ENCODE results near the gene TUBB.

- TF ChIP-seq CTCF (conservative IDR thresholded peaks at IDR 0.05 in 1 of 2, IDR thresholded peaks at IDR 0.05 in 1 of 2; ENCODE audit: extremely low read depth in 1 of 2, insufficient read depth in 1 of 2, low read depth in 1 of 2, low read length in 2 of 2): no peak
- TF ChIP-seq EZH2 (IDR thresholded peaks at IDR 0.05; ENCODE audit: borderline replicate concordance, low read length): no peak
Observed at GRCh38 chr6:30705620-30706019, 14.5 kb upstream of the TUBB start.

Data from mammary epithelial cell (primary cell).